GM19193 (cell line): Measurements from ENCODE around the gene PSD.

Source experiments
- POLR2A ChIP-seq: IDR thresholded peaks from 4 replicates; pipeline ENCODE4 v1.6.1; 2011; ENCODE audit not compliant: insufficient read depth, insufficient read length; ENCODE audit errors: extremely low read depth

PSD gene

DNA sequence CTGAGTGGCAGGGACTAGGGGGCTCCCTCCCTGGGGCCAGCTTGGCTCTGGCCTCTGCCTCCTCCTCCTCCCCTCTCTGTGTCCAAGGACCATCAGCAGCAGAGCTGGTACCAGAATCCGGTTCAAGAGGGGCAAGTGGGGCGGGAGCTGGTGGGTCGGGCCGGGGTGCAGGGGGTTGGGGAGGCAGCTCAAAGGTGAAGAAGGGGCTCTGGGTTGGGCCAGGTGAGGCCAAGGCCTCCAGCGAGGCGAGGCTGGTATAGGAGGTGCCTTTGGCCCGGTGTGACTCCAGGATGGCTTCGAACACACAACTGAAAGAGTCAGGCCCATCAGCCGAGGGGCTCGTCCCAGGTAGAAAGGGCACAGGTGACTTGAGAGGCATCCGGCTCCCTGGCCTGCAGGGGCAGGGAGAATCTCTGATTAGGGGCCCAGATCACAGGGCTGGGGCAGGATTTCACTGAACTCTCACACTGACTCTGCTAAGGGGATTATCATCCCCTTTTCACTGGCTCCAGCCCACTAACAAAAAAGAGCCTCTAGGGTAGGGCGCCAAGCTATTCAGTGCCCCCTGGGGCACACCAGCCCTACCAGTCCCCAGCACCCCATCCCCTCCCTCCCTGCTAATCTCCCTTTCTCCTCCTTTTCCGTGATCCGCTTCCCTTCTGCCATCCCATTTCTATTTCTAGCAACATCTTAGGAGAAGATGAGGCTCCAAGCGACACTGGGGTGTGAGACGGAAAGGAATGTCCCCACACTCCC lies 4.6 kb downstream of the PSD start:
- no peak for TF ChIP-seq POLR2A

DNA sequence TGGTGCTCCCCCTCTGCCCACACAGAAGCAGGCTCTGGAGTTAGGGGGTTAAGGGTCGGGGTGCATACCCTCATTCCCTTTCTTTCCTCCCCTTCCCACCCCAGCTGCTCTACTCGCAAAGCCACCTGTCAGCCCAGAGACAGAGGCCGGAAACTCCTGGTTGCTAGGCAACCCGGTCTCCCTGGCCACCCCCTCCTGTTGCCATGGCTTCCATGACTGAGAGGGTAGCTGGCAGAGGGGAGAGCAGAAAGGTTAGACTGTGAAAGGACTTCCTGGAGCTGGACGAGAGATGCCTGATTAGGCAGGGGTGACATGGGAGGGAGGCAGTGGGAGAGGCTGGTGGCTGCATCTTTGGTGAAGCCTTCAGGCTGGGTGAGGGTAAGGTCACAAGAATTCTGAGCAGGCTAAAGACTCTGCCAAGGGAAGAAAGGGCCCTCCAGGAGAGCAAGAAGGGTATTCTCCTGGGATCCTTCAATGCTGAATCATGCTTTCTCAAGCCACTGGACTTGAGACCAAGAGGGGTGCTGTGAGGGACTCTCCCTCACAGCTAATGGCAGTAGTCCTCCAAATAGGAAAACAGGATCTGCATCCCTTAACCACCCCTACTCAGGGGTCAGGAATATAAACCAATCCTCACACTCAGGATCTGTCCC lies 5.4 kb downstream of the PSD start:
- no peak for TF ChIP-seq POLR2A

DNA sequence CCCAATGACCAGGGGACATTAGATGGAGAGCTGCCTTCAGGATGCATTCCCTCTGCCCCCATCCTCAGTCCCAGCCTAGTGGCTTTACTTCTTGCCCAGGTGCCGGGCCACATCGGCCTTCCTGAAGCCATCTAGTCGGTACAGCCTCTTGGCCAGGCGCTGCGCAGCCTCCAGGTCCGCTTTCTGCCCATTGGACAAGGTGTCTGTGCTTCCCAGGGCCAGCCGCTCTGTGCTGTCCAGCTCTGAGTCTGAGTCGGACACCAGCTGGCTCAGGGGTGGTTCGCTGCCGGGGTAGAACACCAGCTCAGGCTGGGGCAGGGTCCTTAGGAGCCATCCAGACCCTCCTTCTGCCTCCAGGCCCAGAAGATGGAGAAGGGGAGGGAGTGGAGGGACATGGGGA lies 6.3 kb downstream of the PSD start:
- TF ChIP-seq POLR2A, result no peak

DNA sequence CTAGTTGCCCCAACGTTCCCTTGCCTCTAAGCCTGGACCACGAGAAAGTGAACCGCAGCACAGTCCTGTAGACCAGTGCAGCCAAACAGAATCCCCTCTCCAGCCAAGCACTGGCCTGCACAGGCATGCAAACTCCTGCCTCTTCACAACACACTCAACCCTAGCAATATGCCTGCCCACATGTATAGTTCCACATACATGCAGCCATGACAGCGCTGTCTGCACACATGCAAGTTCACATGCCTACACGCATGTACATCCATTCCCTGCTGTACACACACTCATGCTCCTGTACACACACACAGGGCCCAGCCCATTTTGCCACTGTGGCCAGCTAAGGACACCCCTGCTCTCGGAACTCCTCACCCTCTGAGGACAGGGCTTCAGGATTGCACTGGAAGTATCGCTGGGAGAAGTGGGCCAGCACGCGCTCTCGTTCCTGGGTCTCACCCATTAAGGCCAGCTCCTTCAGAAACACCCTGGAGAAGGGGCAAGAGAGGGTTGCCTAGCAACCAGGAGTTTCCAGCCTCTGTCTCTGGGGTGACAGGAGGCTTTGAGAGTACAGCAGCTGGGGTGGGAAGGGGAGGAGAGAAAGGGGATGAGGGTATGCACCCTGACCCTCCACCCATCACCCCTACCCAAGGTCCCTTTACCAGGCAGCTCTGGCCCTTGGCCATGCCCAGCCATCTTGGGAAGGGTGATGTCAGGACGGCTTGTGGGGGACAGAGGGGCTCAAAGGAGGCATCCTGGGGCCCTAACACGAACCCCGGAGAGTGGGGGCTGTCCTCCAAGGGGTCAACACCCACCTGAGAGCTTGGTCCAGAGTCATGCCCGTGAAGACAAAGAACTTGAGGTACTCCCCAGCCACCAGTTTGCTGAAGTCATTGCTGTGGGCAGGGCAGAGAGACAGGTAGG lies 7.0 kb downstream of the PSD start:
- no peak for TF ChIP-seq POLR2A

DNA sequence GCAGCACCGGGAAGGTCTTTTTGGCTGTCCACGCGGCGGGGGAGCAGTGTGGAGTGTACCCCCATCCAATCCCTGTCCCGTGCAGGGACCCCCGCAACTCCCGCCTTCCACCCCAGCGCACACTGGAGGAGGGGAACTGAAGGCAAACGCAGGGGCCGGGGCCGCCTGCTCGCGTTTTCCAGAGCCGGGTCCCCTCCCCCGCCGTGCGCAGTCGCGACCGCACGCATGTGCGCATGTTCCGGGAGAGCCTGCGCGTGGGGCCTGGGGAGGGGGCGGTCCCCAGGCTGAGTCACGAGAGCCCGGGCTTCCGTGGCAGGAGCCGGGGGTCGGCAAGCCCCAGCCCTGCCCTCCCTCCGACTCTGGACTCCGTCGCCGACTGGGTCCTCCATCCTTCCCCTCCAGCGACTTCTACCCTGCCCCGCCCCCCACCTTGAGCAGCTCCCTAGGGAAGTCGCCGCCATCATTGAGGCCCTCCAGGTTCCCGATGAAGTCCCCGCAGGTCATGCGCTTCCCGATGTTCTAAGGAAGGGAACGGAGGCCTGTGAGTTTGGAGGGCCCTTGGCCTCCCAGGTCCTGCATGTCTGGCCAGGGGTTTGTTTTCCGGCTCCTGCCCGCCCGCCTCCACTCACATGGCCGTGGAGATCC lies 8.0 kb downstream of the PSD start:
- no peak for TF ChIP-seq POLR2A

DNA sequence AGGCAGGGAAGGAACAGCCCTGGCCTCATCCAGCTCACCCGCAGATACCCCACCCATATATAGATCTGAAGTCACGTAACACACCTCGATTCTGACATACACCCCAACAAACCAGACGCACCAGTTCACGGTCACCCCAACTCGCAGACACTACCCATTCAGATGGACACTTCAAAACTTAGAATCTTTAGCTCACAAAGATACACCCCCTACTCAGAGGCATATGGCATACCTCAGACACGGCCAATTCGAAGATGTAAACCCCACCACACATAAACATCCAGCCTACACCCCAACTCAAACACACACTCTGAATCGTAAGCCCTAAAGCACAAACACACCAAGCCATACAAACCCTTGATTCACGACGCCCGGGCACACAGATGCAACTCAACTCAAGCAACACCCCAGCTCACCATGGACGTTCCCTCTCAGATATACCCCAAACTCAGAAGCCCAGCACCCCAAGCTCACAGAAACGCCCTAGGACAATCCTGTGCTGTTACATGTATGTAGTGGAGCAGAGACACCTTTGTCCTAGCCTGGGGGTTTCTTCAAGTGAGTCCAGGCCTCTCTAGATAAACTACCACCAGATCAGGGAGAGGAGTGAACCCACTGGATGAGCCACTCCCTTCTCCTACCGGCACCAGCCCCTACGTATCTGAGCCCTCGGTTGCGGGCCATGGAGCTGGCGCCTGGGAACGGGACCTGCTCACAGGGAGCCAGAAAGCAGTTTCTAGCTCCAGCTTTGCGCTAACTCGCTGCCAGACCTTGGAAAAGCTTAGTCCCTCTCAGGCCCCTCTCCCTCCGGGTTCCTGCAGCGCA lies 8.8 kb downstream of the PSD start:
- no peak for TF ChIP-seq POLR2A

DNA sequence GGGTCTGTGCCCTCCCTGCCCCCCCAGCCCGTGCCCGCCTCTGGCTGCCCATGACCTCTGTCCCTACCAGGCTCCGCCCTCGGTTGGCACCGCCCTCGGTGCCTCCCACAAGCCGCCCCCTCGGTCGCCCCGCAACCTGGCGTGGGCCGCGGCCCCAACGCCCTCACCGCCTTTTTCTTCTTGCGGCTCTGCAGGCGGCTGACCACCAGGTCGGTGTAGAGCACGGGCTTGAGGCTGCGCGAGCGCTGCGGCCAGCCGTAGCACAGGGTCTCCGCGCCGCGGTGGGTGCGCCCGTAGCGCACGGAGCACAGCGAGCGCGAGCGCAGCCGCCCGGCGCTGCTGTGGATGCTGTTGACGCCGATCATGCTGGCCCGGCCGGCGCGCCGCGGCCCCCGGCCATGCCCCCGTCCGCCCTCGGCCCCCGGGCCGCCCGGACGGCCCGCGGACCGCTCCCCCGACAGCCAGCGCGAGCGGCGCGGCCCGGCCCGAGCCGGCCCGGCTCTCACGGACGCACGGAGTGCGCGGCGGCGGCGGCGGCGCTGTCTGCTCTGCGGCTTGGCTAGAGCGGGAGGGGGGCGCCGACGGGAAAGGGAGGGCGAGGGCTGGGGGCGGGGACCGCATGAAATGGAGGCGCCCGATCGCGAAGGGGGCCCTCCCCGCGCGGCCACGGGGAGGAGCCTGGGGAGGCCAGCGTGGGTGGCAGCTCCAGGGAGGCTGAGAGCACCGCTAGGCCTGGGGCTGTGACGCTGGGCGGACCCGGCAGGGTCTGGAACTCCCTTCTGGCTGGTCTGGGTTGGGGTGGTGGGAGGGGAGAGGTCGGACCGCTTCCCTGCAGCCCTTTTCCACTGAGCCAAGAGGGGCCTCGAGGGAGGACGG lies 9.6 kb downstream of the PSD start:
- TF ChIP-seq POLR2A, result no peak

DNA sequence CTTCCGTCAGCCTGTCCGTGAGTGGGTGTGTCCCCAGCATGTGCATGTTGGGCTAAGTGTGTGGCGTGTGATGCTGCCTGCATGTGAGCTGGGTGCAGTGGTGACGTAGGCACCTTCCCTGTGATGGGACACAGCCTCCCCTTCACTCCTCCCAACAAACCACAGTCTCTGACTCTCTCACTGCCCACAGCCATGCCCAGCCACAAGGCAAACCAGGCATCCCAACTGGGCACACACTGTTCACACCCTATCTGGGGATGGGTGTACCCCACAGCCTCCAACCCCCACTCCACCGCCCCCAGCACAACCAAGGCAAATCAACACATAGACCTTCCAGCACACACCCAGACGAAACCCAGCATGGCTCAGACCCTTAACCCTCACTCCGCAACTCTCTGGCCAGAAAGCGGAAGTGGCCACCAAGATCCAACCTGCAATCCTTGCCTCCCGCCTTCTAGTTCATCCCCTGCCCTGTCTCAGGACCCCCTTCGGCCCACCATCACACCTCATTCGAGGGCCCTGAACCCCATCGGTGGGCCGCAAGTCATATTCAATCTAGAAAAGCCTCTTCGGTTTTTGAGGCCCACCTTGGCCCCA lies 10.4 kb downstream of the PSD start:
- TF ChIP-seq POLR2A, result no peak

DNA sequence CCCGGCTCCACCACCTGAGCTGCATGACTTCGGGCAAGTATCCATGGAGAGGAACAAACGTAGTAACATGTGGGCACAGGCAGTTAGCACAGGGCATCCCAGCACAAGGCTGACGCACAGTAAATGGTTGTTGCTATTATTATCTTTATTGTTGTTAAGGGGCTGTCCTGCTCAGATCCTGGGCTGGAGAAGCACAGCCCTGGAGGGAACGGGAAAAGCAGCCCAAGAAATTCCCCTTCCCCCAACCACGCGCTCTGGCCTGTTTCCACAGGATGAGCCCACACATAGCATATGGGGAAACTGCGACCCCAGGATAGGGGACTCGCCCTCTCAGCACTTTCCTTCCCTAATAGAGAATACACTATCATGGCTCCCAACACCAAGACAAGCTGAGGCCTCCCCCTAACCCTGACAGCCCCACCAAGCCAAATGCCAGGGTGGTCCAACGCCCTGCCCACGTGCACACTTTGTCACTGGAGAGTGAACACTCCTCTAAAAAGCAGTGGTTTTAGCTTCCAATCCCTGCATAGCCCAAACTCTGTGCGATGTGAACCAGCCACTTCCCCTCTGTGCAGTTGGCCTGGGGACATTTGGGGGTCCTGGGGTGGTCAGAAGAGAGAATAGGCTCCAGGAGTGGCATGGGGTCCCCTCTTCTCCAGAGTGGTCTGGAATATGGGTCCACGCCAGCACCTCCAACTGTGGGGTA lies 11.0 kb downstream of the PSD start:
- TF ChIP-seq POLR2A, result peak; percentile 20

DNA sequence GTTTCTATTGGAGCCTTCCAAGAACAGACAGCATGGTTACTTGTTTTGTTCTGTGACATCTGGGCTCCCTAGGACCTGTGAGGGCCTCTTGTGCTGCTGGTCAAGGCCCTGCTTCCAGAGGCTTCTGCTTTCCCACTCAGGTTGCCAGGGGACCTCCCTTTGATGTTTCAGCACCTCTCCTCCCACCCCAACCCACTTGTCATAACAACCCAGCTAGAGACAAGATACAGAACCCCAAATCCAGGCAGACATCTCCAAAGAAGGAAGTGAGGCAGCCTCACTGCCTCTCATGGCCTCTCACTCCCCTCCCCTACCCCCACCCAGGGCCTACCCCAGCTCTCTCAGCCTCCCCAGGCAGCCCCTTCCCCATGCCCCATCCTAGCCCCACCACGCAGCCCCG lies 11.8 kb downstream of the PSD start:
- no peak for TF ChIP-seq POLR2A

DNA sequence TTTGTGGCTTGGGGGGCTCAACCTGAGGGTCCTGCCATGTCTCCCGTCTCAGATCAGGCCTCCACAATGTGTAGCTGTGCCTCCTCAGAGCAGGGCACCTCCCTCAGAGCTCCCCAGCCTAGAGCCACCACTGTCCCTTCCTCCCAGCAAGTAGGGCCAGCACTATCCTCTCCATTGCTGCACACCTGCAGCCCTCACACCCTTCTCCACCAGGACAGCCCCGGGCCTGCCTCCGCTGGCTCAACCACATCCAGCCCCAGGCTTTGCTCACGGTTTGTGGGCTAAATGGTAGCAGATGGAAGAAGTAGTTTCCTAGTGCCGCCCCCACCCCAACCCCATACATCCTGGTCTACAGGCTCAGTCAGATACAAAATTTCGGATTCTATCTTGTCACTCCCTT lies 13.0 kb downstream of the PSD start:
- TF ChIP-seq POLR2A, result peak; percentile 15

DNA sequence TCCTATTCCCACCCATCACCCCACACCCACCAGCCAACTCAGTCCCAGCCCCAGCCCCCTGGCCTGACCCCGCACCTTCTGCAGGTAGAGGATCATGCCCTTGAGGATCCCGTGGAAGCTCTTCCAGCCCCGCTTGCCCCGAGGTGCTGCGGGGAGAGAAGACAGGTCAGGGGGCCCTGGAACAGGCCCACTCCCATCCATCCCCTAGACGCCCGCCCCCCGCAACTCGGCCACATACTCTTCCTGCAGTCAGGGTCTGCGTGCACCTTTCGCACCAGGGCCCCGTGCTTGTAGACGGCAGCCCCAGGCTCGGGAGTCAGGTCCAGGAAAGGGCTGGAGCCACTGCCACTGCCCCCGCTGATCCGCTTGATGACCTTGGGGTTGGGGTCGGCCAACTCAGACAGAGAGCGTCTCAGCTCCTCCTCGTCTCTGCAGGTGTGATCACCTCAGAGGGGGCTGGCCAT lies 13.4 kb downstream of the PSD start:
- no peak for TF ChIP-seq POLR2A
